ENCODE data around the gene TRPC4AP. TPM values are rescaled to one million over a fixed set of nuclear protein-coding genes. Genes with fewer than 3 reads are reported as not detected.
A peak's percentile ranks its signal among the peaks of the same experiment; 100 is the strongest.

TRPC4AP gene
- total RNA-seq, 1 donor from 2014 or later, result 44.6 TPM

DNA sequence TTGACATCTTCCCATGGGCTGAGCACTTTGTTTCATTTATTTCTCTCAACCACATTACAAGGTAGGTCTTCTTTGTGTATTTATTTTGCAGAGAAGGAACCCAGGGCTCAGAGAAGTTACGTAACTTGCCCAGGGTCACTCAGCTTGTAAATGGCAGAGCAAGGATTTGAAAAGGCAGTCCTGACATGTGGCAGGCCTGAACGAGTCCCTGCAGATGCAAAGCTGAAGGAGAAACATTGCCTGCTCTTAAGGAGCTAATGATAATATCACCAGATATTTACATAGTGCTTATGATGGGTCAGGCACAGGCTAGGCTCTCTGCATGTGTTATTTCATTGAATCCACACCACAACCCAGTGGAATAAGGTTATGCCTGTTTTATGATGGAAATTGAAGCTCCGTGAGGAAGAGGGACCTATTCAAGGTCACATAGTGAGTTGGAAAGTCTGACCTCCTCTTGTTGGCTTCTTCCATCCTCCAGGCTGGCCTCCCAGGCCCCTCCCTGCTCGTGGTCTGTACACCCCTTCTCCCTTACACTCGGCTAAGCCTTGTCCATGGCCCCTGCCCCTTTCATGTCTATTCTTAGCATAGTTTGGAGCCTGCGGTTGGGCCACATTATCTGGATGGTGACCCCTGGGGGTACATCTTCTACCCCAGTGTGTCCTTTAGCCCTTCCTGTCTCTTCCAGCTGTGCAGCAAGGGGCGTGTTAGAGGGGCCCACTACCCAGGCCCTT, 124.4 kb downstream of the TRPC4AP start:
- no peak for DNase-seq

GRCh38 chr20:34967421-34967820, 125.2 kb downstream of the TRPC4AP start:
- no peak for DNase-seq

GRCh38 chr20:34965051-34965450, 127.6 kb downstream of the TRPC4AP start:
- no peak for DNase-seq

DNA sequence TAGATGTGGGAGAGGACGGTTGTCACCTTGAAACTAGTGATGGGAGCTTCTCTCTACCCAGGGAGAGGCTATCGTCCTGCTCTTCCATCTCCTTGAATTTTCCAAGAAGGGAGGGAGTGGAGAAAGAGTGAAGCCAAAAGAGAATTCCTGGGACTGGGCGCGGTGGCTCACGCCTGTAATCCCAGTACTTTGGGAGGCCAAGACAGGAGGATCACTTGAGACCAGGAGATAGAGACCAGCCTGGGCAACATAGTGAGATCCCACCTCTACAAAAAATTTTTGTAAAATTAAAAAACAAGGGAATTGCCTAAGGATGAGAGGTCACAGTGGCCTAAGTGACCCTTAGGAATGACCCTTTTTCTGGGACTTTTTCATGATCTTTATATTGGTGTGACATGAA, 128.1 kb downstream of the TRPC4AP start:
- no peak for DNase-seq

DNA sequence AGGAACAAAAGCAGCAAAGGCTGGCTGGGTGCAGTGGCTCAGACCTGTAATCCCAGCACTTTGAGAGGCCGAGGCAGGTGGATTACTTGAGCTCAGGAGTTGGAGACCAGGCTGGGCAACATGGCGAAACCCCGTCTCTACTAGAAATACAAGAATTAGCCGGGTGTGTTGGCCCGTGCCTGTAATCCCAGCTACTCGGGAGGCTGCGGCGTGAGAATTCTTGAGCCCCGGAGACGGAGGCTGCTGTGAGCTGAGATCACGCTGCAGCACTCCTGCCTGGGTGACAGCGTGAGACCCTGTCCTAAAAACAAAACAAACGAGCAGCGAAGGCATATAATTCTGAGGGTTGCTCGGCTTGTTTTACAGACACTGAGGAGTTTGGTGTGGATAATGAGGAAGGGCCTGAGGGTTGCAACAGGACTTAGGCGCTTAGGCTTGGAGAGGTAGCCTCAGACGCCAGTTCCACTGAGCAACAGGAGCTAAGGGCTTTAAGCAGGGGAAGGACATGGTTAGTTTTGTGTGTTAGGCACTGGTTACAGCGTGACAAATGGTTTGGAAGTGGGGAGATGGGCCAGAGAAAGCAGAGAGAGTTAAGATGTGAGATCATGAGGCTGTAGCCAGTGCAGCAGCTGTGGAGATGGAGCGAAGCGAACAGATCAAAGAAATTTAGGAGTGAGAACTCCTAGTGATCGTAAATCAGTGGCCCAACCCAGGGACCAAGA, 135.7 kb downstream of the TRPC4AP start:
- DNase-seq, result no peak

GRCh38 chr20:34956041-34956458, 136.6 kb downstream of the TRPC4AP start:
- DNase-seq, result no peak

GRCh38 chr20:34955231-34956040, 137.2 kb downstream of the TRPC4AP start, which contains the start of the genes GSS and MYH7B:
TSS of gene GSS (minus strand) at chr20:34955806. CDS start at chr20:34951852, 3,954 bp downstream.
TSS of gene MYH7B (plus strand) at chr20:34955868. CDS start at chr20:34978006, 22,138 bp downstream.
- peak; percentile 88 for DNase-seq

DNA sequence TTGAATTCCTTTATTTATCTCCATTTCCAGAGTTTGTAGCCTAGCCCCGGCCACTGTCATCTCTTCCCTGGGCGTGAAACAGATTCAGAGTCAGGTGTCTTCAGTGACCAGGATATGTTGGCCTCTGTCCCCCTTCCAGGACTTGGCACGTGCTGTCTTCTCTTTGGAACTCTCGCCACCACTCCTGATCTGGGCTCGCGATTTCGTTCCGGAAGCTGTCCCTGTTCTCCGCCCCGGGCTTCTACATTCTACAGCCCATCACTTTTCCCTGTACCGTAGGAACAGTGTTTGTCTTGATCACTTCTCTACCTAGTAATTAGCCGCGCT, 137.7 kb downstream of the TRPC4AP start:
- DNase-seq, result no peak

DNA sequence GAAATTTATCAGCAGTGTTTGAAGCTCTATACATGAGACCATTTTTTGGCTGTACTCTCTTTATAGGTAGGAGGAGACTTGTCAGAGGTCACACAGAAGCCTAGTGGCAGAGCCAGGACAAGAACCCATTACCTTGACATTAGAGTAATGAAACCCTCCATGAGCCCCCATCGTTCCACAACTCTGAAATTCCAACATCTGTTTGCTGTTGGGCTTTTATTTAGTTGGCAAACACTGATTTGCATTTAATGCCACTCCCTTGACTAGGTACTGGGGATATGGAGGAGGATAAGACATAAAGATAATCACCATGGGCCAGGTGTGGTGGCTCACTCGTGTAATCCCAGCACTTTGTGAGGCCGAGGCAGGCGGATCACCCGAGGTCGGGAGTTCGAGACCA, 138.6 kb downstream of the TRPC4AP start:
- DNase-seq, result no peak

DNA sequence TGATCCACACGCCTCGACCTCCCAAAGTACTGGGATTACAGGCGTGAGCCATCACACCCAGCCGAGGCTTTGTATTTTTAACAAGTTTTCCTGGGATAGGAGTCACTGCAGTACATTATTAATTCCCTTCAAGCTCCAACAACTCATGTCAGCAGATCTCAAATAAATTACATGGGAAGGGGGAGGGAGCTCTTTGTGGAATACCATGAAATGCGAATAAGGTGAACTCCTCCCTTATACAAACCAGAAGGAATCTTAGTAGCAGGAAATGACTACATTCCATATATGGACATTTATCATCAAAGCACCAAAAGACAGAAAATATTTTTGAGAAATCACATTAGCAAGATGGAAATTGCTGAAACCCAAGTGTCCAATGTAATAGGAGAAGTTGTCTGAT, 139.9 kb downstream of the TRPC4AP start:
- no peak for DNase-seq

Small RNA genes lying within 50 kb of the gene (small RNA-seq; reads per million reads assigned to genes)
- gene MIR499A (ENCODE audit: low replicate concordance) (0.62 reads per million, percentile 69 among the genes with 10 or more reads in this experiment), gene RF00275 (ENCODE audit: low replicate concordance) (not detected), gene RNU6-407P (ENCODE audit: low replicate concordance) (not detected)

Other genes starting within 250 kb of the TRPC4AP start
- gene GGT7, start 220.0 kb downstream of the TRPC4AP start, total RNA-seq, result 7.0 TPM
- gene ACSS2, start 216.2 kb downstream of the TRPC4AP start, total RNA-seq, result 218 TPM
- gene GSS, start 137.0 kb downstream of the TRPC4AP start, total RNA-seq, result 26.5 TPM
- 3.1 TPM for gene MYH7B, start 136.9 kb downstream of the TRPC4AP start, total RNA-seq
- gene EDEM2, start 54.5 kb upstream of the TRPC4AP start, total RNA-seq, result 11.9 TPM
- 26.7 TPM for gene PROCR, start 79.3 kb upstream of the TRPC4AP start, total RNA-seq
- 0.39 TPM for gene MMP24, start 133.9 kb upstream of the TRPC4AP start, total RNA-seq
- gene MMP24OS, start 185.3 kb upstream of the TRPC4AP start, total RNA-seq, result 15.7 TPM
- gene EIF6, start 192.0 kb upstream of the TRPC4AP start, total RNA-seq, result 69.6 TPM
- 7.7 TPM for gene FAM83C, start 199.6 kb upstream of the TRPC4AP start, total RNA-seq

All from skin of body (tissue), 3 donors.